Retinal pigment epithelial cell (primary cell): ENCODE results near the gene CACFD1.

ENCODE experiments used
- DNase-seq: peaks from one replicate; pipeline ENCODE4 v3.0.0-alpha.2; 2010; ENCODE audit warnings: low read depth
- H3K4me3 ChIP-seq: 2 replicates; pipeline ENCODE4 v1.5.1; 2011; ENCODE audit warnings: mild to moderate bottlenecking, low read length, control low read depth, moderate library complexity
- CTCF ChIP-seq: conservative IDR thresholded peaks from 2 replicates; pipeline ENCODE4 v1.5.1; 2011; ENCODE audit warnings: low read depth, low read length, control low read depth, inconsistent platforms

CACFD1 gene

GRCh38 chr9:133464638-133465037, 4.9 kb downstream of the CACFD1 start:
- H3K4me3 ChIP-seq: no peak overlapping the region
- no peak for TF ChIP-seq CTCF

GRCh38 chr9:133465984-133466383, 6.2 kb downstream of the CACFD1 start:
- H3K4me3 ChIP-seq: no peak overlapping the region
- no peak for TF ChIP-seq CTCF

More at GRCh38 chr9:133464638-133465037, 4.9 kb downstream of the CACFD1 start:
- no peak for DNase-seq

GRCh38 chr9:133467101-133467500, 7.3 kb downstream of the CACFD1 start:
- H3K4me3 ChIP-seq: no peak overlapping the region
- no peak for DNase-seq
- peak; percentile 22 for TF ChIP-seq CTCF

More at GRCh38 chr9:133465984-133466383, 6.2 kb downstream of the CACFD1 start:
- no peak for DNase-seq

DNA sequence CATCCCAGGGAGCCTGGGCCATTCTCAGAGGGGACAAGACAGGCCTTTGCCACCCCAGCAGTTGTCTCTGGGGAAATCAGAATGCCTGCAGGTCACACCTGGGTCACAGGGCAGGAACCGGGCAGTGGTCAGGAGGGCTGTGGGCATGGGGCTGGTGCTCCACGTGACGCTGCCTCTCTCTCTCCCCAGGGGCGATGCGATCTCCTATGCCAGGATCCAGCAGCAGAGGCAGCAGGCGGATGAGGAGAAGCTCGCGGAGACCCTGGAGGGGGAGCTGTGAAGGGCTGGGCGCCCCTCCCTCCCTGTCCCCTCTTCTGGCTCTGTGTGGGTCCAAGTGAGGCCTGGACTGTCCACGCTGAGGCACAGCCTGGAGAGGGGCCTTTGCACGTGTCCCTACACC, 8.6 kb downstream of the CACFD1 start:
- no peak overlapping the region for H3K4me3 ChIP-seq
- no peak for DNase-seq
- TF ChIP-seq CTCF: no peak

GRCh38 chr9:133468777-133469421, 9.1 kb downstream of the CACFD1 start:
- H3K4me3 ChIP-seq: no peak overlapping the region
- no peak for TF ChIP-seq CTCF
- no peak for DNase-seq

GRCh38 chr9:133470427-133470924, 10.7 kb downstream of the CACFD1 start:
- TF ChIP-seq CTCF: no peak
- DNase-seq: no peak
- H3K4me3 ChIP-seq: no peak overlapping the region

- TF ChIP-seq CTCF: no peak
- no peak for DNase-seq
- no peak overlapping the region for H3K4me3 ChIP-seq
These were observed 11.2 kb downstream of the CACFD1 start for GRCh38 chr9:133470988-133471387.
